ENCODE data around the gene COL13A1.

The COL13A1 gene

GRCh38 chr10:69819716-69820506 is 18.2 kb downstream of the COL13A1 start:
- no peak for TF ChIP-seq MAX (IDR thresholded peaks at IDR 0.05; ENCODE audit: low read depth, low read length)
- no peak for TF ChIP-seq POLR2A (IDR thresholded peaks at IDR 0.05; ENCODE audit: extremely low read depth, insufficient read length)
- no peak for TF ChIP-seq CTCF (IDR thresholded peaks at IDR 0.05; ENCODE audit: low read depth, low read length)
- TF ChIP-seq MYC (IDR thresholded peaks at IDR 0.05; ENCODE audit: low read depth, low read length): no peak
- DNase-seq (ENCODE audit: low read depth): peak; percentile 56

GRCh38 chr10:69820817-69821216 is 19.1 kb downstream of the COL13A1 start:
- no peak overlapping the region for H3K4me3 ChIP-seq (ENCODE audit: low read depth, low read length)

More at GRCh38 chr10:69819716-69820506, 18.2 kb downstream of the COL13A1 start:
- no peak overlapping the region for H3K4me3 ChIP-seq (ENCODE audit: low read depth, low read length)

GRCh38 chr10:69825604-69826003 is 23.9 kb downstream of the COL13A1 start:
- TF ChIP-seq MAX (IDR thresholded peaks at IDR 0.05; ENCODE audit: low read depth, low read length) (no peak), CTCF (IDR thresholded peaks at IDR 0.05; ENCODE audit: low read depth, low read length) (no peak), MYC (IDR thresholded peaks at IDR 0.05; ENCODE audit: low read depth, low read length) (no peak), POLR2A (IDR thresholded peaks at IDR 0.05; ENCODE audit: extremely low read depth, insufficient read length) (no peak)
- DNase-seq (ENCODE audit: low read depth): no peak
- no peak overlapping the region for H3K4me3 ChIP-seq (ENCODE audit: low read depth, low read length)

More at GRCh38 chr10:69820817-69821216, 19.1 kb downstream of the COL13A1 start:
- TF ChIP-seq CTCF (IDR thresholded peaks at IDR 0.05; ENCODE audit: low read depth, low read length) (no peak), MAX (IDR thresholded peaks at IDR 0.05; ENCODE audit: low read depth, low read length) (no peak), MYC (IDR thresholded peaks at IDR 0.05; ENCODE audit: low read depth, low read length) (no peak), POLR2A (IDR thresholded peaks at IDR 0.05; ENCODE audit: extremely low read depth, insufficient read length) (no peak)
- DNase-seq (ENCODE audit: low read depth): no peak

GRCh38 chr10:69826094-69826493 is 24.4 kb downstream of the COL13A1 start:
- H3K4me3 ChIP-seq (ENCODE audit: low read depth, low read length): no peak overlapping the region
- TF ChIP-seq MYC (IDR thresholded peaks at IDR 0.05; ENCODE audit: low read depth, low read length) (no peak), POLR2A (IDR thresholded peaks at IDR 0.05; ENCODE audit: extremely low read depth, insufficient read length) (no peak), MAX (IDR thresholded peaks at IDR 0.05; ENCODE audit: low read depth, low read length) (no peak)
- no peak for DNase-seq (ENCODE audit: low read depth)

GRCh38 chr10:69826789-69827554 is 25.3 kb downstream of the COL13A1 start:
- no peak for TF ChIP-seq CTCF (IDR thresholded peaks at IDR 0.05; ENCODE audit: low read depth, low read length)
- no peak for TF ChIP-seq MAX (IDR thresholded peaks at IDR 0.05; ENCODE audit: low read depth, low read length)
- no peak for TF ChIP-seq MYC (IDR thresholded peaks at IDR 0.05; ENCODE audit: low read depth, low read length)
- no peak for TF ChIP-seq POLR2A (IDR thresholded peaks at IDR 0.05; ENCODE audit: extremely low read depth, insufficient read length)
- no peak for DNase-seq (ENCODE audit: low read depth)
- H3K4me3 ChIP-seq (ENCODE audit: low read depth, low read length): no peak overlapping the region
